ENCODE measurements around the gene DELE1.
A peak's percentile ranks its signal among the peaks of the same experiment; 100 is the strongest.
"Not testable (repeated sequence)": the region's sequence is repeated elsewhere in the genome, so short reads cannot be mapped to it uniquely, and the experiment has no call there.

The DELE1 gene

DNA sequence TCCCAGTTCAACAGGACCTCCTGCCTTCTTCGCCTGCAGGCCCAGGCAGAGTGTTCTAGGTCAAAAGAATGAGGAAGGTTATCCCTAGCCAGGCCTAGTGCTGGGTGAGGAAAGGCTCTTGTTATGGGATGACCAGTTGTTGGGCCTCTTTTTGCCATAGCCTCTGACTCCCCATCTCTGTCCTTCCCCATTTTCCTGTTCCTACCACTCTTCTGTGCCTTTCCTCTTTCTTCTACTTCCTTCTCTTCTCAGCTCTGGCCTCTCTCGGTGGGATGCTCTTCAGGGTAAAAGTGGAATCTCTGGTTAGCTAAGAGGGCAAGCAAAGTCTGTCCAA lies 44.3 kb upstream of the DELE1 start:
- Histone ChIP-seq H3K36me3 (ENCODE audit: control insufficient read depth in 1 of 2, insufficient read depth in 2 of 2, low read length in 2 of 2) (no peaks in the 10 kb centered on the region), H3K4me1 (ENCODE audit: control insufficient read depth in 1 of 2, insufficient read depth in 2 of 2, low read length in 2 of 2) (peaks cover 0 to 39% of the 10 kb centered on the region in 2 donors), H3K4me3 (ENCODE audit: low read depth in 1 of 2, low read length in 2 of 2) (no peak overlapping the region), H3K27ac (ENCODE audit: low read length) (peak overlapping the region; percentile 67), H3K9me3 (ENCODE audit: control insufficient read depth in 1 of 2, low read length in 2 of 2) (no peaks in the 10 kb centered on the region), H3K27me3 (ENCODE audit: low read depth, low read length) (peaks cover 52% of the 10 kb centered on the region)

DNA sequence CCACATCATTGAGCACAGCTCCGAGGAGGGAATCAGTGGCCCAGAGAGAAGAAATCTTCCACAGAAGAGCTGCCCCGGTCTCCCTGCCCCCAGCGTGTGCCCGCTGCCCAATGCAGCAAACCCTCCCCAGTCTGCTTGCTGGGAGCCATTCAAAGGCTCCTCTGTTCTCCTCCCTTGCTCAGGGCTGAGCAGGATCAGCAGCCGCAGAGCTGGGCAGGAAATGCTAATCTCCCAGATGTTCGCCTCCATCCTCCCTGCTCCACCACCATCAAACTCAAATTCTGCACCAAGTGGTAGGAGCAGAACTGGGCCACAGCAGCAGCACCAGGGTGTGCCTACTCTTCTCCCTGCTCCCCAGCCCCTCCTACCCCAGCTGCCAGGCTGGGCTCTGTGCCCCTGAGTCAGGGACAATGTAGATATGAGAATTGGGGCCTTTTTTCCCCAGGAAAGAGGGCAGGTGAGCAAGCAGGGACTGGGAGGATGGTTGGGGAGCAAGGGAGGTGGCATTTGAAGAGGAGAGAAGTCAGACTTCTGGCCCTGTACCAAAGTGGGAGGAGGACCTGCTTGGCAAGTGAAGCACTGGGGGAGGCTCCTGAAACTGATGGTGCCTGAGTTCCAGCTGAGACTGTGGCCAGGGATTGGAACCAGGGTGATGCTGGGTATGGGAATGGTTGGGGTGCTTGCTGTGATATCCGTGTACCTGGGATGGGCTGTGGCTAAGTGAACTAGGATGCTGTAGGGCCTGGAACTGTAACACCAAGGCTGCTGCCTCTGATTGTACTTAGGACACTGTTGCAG lies 43.5 kb upstream of the DELE1 start:
- Histone ChIP-seq H3K27ac (ENCODE audit: low read length) (peak overlapping the region; percentile 39), H3K27me3 (ENCODE audit: low read depth, low read length) (peaks cover 49% of the 10 kb centered on the region), H3K4me1 (ENCODE audit: control insufficient read depth in 1 of 2, insufficient read depth in 2 of 2, low read length in 2 of 2) (peaks cover 0 to 39% of the 10 kb centered on the region in 2 donors), H3K4me3 (ENCODE audit: low read depth in 1 of 2, low read length in 2 of 2) (no peak overlapping the region), H3K9me3 (ENCODE audit: control insufficient read depth in 1 of 2, low read length in 2 of 2) (no peaks in the 10 kb centered on the region), H3K36me3 (ENCODE audit: control insufficient read depth in 1 of 2, insufficient read depth in 2 of 2, low read length in 2 of 2) (no peaks in the 10 kb centered on the region)

DNA sequence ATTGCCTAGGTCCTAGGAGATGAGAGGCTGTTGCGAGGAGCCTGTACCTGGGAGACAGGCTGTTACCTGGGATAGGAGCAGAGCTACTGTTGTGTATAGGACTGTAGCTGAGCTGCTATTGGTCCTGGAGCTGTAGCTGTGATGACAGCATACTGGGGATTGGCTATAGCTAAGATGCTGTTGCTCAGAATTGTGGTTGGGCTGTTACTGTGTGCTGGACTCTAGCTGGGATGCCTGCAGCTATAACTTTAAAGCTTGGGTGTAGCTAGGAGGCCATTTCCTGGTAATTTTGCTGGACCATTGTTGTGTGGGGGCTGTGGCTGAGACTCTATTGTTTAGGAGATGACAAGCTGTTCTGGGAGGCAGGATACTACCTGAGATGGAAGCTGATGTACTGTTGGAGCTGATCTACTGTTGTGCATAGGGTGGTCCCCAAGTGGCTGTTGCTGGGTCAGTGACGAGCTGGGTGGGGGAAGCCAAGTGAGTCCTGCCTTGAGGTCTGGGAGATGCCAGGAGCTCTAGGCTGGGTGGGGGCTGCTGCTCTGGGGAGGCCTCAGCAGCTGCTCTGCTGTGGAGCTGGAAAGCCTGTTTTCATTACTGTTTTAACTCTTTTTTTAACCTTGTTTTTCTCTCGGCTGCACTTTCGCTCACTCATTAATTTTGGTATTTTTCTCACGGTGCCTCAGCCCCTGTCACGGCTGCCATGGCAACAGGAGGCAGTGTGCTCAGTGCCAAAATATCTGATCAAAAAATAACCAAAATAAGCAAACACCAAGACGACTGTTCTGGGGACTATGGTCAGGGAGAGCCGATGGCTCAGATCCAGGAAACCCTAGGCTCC lies 42.5 kb upstream of the DELE1 start:
- H3K36me3 ChIP-seq (ENCODE audit: control insufficient read depth in 1 of 2, insufficient read depth in 2 of 2, low read length in 2 of 2): no peaks in the 10 kb centered on the region
- H3K4me3 ChIP-seq (ENCODE audit: low read depth in 1 of 2, low read length in 2 of 2): no peak overlapping the region
- H3K27ac ChIP-seq (ENCODE audit: low read length): peak overlapping the region; percentile 61
- peaks cover 51% of the 10 kb centered on the region for H3K27me3 ChIP-seq (ENCODE audit: low read depth, low read length)
- H3K9me3 ChIP-seq (ENCODE audit: control insufficient read depth in 1 of 2, low read length in 2 of 2): no peaks in the 10 kb centered on the region
- peaks cover 0 to 34% of the 10 kb centered on the region in 2 donors for H3K4me1 ChIP-seq (ENCODE audit: control insufficient read depth in 1 of 2, insufficient read depth in 2 of 2, low read length in 2 of 2)

GRCh38 chr5:141881886-141882285 lies 41.8 kb upstream of the DELE1 start:
- Histone ChIP-seq H3K36me3 (ENCODE audit: control insufficient read depth in 1 of 2, insufficient read depth in 2 of 2, low read length in 2 of 2) (no peaks in the 10 kb centered on the region), H3K4me1 (ENCODE audit: control insufficient read depth in 1 of 2, insufficient read depth in 2 of 2, low read length in 2 of 2) (peaks cover 0 to 27% of the 10 kb centered on the region in 2 donors), H3K27ac (ENCODE audit: low read length) (peak overlapping the region; percentile 61), H3K27me3 (ENCODE audit: low read depth, low read length) (peaks cover 46% of the 10 kb centered on the region), H3K9me3 (ENCODE audit: control insufficient read depth in 1 of 2, low read length in 2 of 2) (no peaks in the 10 kb centered on the region), H3K4me3 (ENCODE audit: low read depth in 1 of 2, low read length in 2 of 2) (no peak overlapping the region)

GRCh38 chr5:141882594-141883183 lies 41.0 kb upstream of the DELE1 start:
- peaks cover 37% of the 10 kb centered on the region for H3K27me3 ChIP-seq (ENCODE audit: low read depth, low read length)
- H3K4me3 ChIP-seq (ENCODE audit: low read depth in 1 of 2, low read length in 2 of 2): no peak overlapping the region

GRCh38 chr5:141883184-141883891 lies 40.3 kb upstream of the DELE1 start:
- Histone ChIP-seq H3K4me1 (ENCODE audit: control insufficient read depth in 1 of 2, insufficient read depth in 2 of 2, low read length in 2 of 2) (peaks cover 0 to 17% of the 10 kb centered on the region in 2 donors), H3K4me3 (ENCODE audit: low read depth in 1 of 2, low read length in 2 of 2) (peak overlapping the region in 1 of 2 donors; percentile 4), H3K27ac (ENCODE audit: low read length) (no peak overlapping the region), H3K36me3 (ENCODE audit: control insufficient read depth in 1 of 2, insufficient read depth in 2 of 2, low read length in 2 of 2) (no peaks in the 10 kb centered on the region), H3K9me3 (ENCODE audit: control insufficient read depth in 1 of 2, low read length in 2 of 2) (no peaks in the 10 kb centered on the region), H3K27me3 (ENCODE audit: low read depth, low read length) (peaks cover 36% of the 10 kb centered on the region)

More at GRCh38 chr5:141882594-141883183, 41.0 kb upstream of the DELE1 start:
- Histone ChIP-seq H3K9me3 (ENCODE audit: control insufficient read depth in 1 of 2, low read length in 2 of 2) (no peaks in the 10 kb centered on the region), H3K4me1 (ENCODE audit: control insufficient read depth in 1 of 2, insufficient read depth in 2 of 2, low read length in 2 of 2) (peaks cover 0 to 19% of the 10 kb centered on the region in 2 donors), H3K36me3 (ENCODE audit: control insufficient read depth in 1 of 2, insufficient read depth in 2 of 2, low read length in 2 of 2) (no peaks in the 10 kb centered on the region), H3K27ac (ENCODE audit: low read length) (no peak overlapping the region)

DNA sequence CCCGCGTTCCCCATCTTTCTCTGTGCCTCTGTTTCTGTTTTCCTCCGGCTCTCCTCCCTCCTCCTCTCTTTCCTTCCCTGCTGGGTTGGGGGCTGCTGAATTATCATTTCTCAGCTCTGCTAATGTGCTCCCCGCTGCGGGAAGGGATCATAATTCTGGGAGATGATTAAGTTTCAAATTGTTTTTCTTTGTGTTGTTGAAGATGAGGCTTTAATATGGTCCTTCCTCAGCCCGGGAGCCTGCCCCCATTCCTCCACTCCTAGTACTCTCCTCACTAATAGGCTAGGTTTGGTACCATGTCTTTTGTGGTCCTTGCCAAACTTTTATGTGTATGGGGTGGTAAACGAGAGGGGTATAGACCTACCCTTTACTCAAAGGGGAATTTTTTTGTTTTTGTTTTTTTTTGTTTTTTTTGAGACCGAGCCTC lies 39.8 kb upstream of the DELE1 start:
- H3K36me3 ChIP-seq (ENCODE audit: control insufficient read depth in 1 of 2, insufficient read depth in 2 of 2, low read length in 2 of 2): no peaks in the 10 kb centered on the region
- H3K4me1 ChIP-seq (ENCODE audit: control insufficient read depth in 1 of 2, insufficient read depth in 2 of 2, low read length in 2 of 2): peaks cover 0 to 13% of the 10 kb centered on the region in 2 donors
- no peak overlapping the region for H3K27ac ChIP-seq (ENCODE audit: low read length)
- H3K27me3 ChIP-seq (ENCODE audit: low read depth, low read length): peaks cover 36% of the 10 kb centered on the region
- H3K9me3 ChIP-seq (ENCODE audit: control insufficient read depth in 1 of 2, low read length in 2 of 2): no peaks in the 10 kb centered on the region
- H3K4me3 ChIP-seq (ENCODE audit: low read depth in 1 of 2, low read length in 2 of 2): peak overlapping the region in 1 of 2 donors; percentile 4

DNA sequence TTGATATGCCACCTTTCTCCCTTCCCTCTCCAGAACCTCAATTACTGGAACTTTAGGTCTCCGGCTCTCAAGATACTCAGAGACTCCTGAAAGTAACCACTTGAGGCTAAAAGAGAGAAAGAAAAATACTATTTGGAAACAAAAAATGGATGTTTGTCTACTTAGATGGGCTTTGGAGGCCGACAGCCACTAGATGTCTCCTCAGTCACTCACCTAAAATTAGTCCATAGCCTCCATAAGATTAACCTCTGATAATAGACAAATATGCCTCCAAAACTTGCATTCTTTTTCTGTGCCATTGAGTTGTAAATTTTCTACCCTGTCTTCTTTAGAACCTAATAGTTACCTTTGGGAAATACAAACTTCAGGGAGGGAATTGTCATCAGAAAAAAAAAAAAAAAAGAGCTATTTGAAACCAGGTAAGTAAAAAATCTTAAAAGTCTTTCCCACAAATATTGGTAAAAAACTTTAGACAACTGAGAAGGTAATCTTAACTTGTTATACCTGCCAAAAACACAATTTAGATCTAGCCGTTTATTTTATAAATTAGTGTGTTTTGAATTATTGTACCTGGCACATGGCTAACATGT lies 34.3 kb upstream of the DELE1 start:
- Histone ChIP-seq H3K36me3 (ENCODE audit: control insufficient read depth in 1 of 2, insufficient read depth in 2 of 2, low read length in 2 of 2) (no peaks in the 10 kb centered on the region), H3K4me1 (ENCODE audit: control insufficient read depth in 1 of 2, insufficient read depth in 2 of 2, low read length in 2 of 2) (no peaks in the 10 kb centered on the region), H3K4me3 (ENCODE audit: low read depth in 1 of 2, low read length in 2 of 2) (no peak overlapping the region), H3K9me3 (ENCODE audit: control insufficient read depth in 1 of 2, low read length in 2 of 2) (no peaks in the 10 kb centered on the region), H3K27me3 (ENCODE audit: low read depth, low read length) (peaks cover 8% of the 10 kb centered on the region), H3K27ac (ENCODE audit: low read length) (no peak overlapping the region)

- not testable (repeated sequence) for H3K4me1 ChIP-seq (ENCODE audit: control insufficient read depth in 1 of 2, insufficient read depth in 2 of 2, low read length in 2 of 2); H3K4me3 ChIP-seq (ENCODE audit: low read depth in 1 of 2, low read length in 2 of 2); H3K9me3 ChIP-seq (ENCODE audit: control insufficient read depth in 1 of 2, low read length in 2 of 2); H3K36me3 ChIP-seq (ENCODE audit: control insufficient read depth in 1 of 2, insufficient read depth in 2 of 2, low read length in 2 of 2); H3K27ac ChIP-seq (ENCODE audit: low read length); H3K27me3 ChIP-seq (ENCODE audit: low read depth, low read length)
Observed at GRCh38 chr5:141890429-141890828, 33.2 kb upstream of the DELE1 start.

DNA sequence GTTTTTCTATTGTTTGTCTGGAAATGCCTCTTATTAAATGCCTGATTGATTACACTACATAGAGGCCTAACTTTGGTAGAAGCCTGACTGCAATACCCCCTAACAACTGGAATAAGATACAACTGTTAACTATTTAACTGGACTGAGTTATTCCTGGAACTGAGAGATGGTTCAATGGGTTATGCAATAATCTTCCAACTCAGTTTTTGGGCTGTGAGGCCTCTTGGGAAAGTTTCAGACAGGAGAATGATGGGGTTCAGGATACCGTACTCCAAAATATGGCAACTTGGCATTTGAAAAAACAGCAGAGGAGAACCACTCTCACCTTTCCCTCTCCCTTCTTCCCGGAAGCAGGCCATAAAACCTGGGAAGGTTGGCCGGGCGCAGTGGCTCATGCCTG lies 26.2 kb upstream of the DELE1 start:
- Histone ChIP-seq H3K4me1 (ENCODE audit: control insufficient read depth in 1 of 2, insufficient read depth in 2 of 2, low read length in 2 of 2) (no peaks in the 10 kb centered on the region), H3K4me3 (ENCODE audit: low read depth in 1 of 2, low read length in 2 of 2) (no peak overlapping the region), H3K27ac (ENCODE audit: low read length) (no peak overlapping the region), H3K36me3 (ENCODE audit: control insufficient read depth in 1 of 2, insufficient read depth in 2 of 2, low read length in 2 of 2) (no peaks in the 10 kb centered on the region), H3K27me3 (ENCODE audit: low read depth, low read length) (no peaks in the 10 kb centered on the region), H3K9me3 (ENCODE audit: control insufficient read depth in 1 of 2, low read length in 2 of 2) (no peaks in the 10 kb centered on the region)

All from muscle layer of duodenum (tissue), 2 donors.